ENCODE results near the gene LMF1. TPM values are rescaled to one million over a fixed set of nuclear protein-coding genes. Genes with fewer than 3 reads are reported as not detected.

Gene LMF1
- total and polyA plus RNA-seq, 2 of the 8 experiments (the other 6 are each of a cell fraction or from before 2014, with no cell fraction given) = 3.5 to 9.1 TPM

DNA sequence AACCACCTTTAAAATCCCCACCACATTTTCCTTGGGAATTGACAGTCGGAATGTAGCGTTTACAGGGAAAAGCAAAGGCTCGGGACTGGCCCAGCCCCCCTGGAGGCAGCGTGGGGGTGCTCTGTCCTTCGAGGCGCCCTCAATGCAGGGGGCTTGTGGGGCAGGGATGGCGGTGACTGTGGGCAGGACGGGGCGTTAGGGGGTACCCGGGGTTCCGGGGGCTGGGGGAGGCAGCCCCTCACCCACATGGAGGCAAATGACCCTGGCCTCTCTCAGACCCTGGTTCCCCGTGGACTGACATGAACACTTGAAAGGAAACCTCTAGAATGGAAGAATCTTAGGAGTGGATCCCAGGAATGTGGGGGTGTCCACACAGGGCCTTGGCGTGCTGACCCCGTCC lies 91.9 kb downstream of the LMF1 start (continued):
- TF ChIP-seq, protein P1, sequence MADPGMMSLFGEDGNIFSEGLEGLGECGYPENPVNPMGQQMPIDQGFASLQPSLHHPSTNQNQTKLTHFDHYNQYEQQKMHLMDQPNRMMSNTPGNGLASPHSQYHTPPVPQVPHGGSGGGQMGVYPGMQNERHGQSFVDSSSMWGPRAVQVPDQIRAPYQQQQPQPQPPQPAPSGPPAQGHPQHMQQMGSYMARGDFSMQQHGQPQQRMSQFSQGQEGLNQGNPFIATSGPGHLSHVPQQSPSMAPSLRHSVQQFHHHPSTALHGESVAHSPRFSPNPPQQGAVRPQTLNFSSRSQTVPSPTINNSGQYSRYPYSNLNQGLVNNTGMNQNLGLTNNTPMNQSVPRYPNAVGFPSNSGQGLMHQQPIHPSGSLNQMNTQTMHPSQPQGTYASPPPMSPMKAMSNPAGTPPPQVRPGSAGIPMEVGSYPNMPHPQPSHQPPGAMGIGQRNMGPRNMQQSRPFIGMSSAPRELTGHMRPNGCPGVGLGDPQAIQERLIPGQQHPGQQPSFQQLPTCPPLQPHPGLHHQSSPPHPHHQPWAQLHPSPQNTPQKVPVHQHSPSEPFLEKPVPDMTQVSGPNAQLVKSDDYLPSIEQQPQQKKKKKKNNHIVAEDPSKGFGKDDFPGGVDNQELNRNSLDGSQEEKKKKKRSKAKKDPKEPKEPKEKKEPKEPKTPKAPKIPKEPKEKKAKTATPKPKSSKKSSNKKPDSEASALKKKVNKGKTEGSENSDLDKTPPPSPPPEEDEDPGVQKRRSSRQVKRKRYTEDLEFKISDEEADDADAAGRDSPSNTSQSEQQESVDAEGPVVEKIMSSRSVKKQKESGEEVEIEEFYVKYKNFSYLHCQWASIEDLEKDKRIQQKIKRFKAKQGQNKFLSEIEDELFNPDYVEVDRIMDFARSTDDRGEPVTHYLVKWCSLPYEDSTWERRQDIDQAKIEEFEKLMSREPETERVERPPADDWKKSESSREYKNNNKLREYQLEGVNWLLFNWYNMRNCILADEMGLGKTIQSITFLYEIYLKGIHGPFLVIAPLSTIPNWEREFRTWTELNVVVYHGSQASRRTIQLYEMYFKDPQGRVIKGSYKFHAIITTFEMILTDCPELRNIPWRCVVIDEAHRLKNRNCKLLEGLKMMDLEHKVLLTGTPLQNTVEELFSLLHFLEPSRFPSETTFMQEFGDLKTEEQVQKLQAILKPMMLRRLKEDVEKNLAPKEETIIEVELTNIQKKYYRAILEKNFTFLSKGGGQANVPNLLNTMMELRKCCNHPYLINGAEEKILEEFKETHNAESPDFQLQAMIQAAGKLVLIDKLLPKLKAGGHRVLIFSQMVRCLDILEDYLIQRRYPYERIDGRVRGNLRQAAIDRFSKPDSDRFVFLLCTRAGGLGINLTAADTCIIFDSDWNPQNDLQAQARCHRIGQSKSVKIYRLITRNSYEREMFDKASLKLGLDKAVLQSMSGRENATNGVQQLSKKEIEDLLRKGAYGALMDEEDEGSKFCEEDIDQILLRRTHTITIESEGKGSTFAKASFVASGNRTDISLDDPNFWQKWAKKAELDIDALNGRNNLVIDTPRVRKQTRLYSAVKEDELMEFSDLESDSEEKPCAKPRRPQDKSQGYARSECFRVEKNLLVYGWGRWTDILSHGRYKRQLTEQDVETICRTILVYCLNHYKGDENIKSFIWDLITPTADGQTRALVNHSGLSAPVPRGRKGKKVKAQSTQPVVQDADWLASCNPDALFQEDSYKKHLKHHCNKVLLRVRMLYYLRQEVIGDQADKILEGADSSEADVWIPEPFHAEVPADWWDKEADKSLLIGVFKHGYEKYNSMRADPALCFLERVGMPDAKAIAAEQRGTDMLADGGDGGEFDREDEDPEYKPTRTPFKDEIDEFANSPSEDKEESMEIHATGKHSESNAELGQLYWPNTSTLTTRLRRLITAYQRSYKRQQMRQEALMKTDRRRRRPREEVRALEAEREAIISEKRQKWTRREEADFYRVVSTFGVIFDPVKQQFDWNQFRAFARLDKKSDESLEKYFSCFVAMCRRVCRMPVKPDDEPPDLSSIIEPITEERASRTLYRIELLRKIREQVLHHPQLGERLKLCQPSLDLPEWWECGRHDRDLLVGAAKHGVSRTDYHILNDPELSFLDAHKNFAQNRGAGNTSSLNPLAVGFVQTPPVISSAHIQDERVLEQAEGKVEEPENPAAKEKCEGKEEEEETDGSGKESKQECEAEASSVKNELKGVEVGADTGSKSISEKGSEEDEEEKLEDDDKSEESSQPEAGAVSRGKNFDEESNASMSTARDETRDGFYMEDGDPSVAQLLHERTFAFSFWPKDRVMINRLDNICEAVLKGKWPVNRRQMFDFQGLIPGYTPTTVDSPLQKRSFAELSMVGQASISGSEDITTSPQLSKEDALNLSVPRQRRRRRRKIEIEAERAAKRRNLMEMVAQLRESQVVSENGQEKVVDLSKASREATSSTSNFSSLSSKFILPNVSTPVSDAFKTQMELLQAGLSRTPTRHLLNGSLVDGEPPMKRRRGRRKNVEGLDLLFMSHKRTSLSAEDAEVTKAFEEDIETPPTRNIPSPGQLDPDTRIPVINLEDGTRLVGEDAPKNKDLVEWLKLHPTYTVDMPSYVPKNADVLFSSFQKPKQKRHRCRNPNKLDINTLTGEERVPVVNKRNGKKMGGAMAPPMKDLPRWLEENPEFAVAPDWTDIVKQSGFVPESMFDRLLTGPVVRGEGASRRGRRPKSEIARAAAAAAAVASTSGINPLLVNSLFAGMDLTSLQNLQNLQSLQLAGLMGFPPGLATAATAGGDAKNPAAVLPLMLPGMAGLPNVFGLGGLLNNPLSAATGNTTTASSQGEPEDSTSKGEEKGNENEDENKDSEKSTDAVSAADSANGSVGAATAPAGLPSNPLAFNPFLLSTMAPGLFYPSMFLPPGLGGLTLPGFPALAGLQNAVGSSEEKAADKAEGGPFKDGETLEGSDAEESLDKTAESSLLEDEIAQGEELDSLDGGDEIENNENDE (IDR thresholded peaks at IDR 0.05; ENCODE audit: insufficient replicate concordance, low read length) = no peak
- TF ChIP-seq POU5F1 (IDR thresholded peaks at IDR 0.05; ENCODE audit: low read depth, low read length) (no peak), SP4 (IDR thresholded peaks at IDR 0.05; ENCODE audit: low read length) (no peak), TEAD4 (IDR thresholded peaks at IDR 0.05; ENCODE audit: low read depth, low read length) (no peak)

All from H1 (cell line).